ENCODE measurements around the gene PPP4R3A. TPM values are rescaled to one million over a fixed set of nuclear protein-coding genes. Genes with fewer than 3 reads are reported as not detected.
"Not testable (repeated sequence)": the region's sequence is repeated elsewhere in the genome, so short reads cannot be mapped to it uniquely, and the experiment has no call there.

Gene PPP4R3A
- total RNA-seq, 1 experiment from 2014 or later: 74.4 TPM

GRCh38 chr14:91545946-91546716 lies 36.0 kb upstream of the PPP4R3A start:
- ChIA-PET POLR2A (ENCODE audit: unreplicated experiment) (interaction anchor here (0.6 kb wide), 1 partner anchor 812 kb away, joined by 3 read pairs; no protein-coding TSS in a partner anchor), CTCF (no interaction called here)
- DNase-seq (peak; percentile 69), ATAC-seq (peak; percentile 37; the same call in 1 of the 2 replicates)
- no peaks in the 10 kb centered on the region for H3K36me3 ChIP-seq (ENCODE audit: low read depth, low read length)
- H2AFZ ChIP-seq (ENCODE audit: low read length): 0 out of 2 replicates have a peak overlapping the region, but pooled peaks have one; percentile 15
- H3K27ac ChIP-seq (ENCODE audit: low read length): peak overlapping the region; percentile 41; the same call in 1 of the 2 replicates
- TF ChIP-seq EZH2 (IDR thresholded peaks at IDR 0.05; ENCODE audit: low read length, unreplicated experiment): no peak
- no peak for TF ChIP-seq EZH2phosphoT487 (IDR thresholded peaks at IDR 0.05; ENCODE audit: borderline replicate concordance, low read length)
- no peak for TF ChIP-seq CTCF (conservative IDR thresholded peaks at IDR 0.05; ENCODE audit: low read depth, low read length)
- H3K9me2 ChIP-seq (replicated peaks; ENCODE audit: low read length): no peaks in the 10 kb centered on the region
- no peaks in the 10 kb centered on the region for H3F3A ChIP-seq (ENCODE audit: low read length, unreplicated experiment)
- H3K9me3 ChIP-seq (ENCODE audit: low read length): no peaks in the 10 kb centered on the region
- H3K9ac ChIP-seq (ENCODE audit: low read length): no peak overlapping the region
- H3K79me2 ChIP-seq (ENCODE audit: low read length): no peaks in the 10 kb centered on the region
- no peaks in the 10 kb centered on the region for H4K20me1 ChIP-seq (ENCODE audit: low read length)
- no peak overlapping the region for H3K4me3 ChIP-seq (ENCODE audit: low read length)
- intact Hi-C loops (cut with micrococcal nuclease): no loop called here
- no peaks in the 10 kb centered on the region for H3K27me3 ChIP-seq (ENCODE audit: low read length)
- BruUV-seq (replicated peaks): no TSS peak
- H3K4me1 ChIP-seq (ENCODE audit: insufficient read depth, low read length): peaks cover 13% of the 10 kb centered on the region
- H3K4me2 ChIP-seq (ENCODE audit: low read length): peak overlapping the region; percentile 52

- Histone ChIP-seq H3K27ac (ENCODE audit: low read length) (no peak overlapping the region), H2AFZ (ENCODE audit: low read length) (no peak overlapping the region), H3K4me1 (ENCODE audit: insufficient read depth, low read length) (peaks cover 13% of the 10 kb centered on the region), H3K4me2 (ENCODE audit: low read length) (no peak overlapping the region), H3K9me2 (replicated peaks; ENCODE audit: low read length) (no peaks in the 10 kb centered on the region), H3K79me2 (ENCODE audit: low read length) (no peaks in the 10 kb centered on the region), H3K9me3 (ENCODE audit: low read length) (no peaks in the 10 kb centered on the region), H3F3A (ENCODE audit: low read length, unreplicated experiment) (no peaks in the 10 kb centered on the region), H3K27me3 (ENCODE audit: low read length) (no peaks in the 10 kb centered on the region), H4K20me1 (ENCODE audit: low read length) (no peaks in the 10 kb centered on the region), H3K36me3 (ENCODE audit: low read depth, low read length) (no peaks in the 10 kb centered on the region), H3K9ac (ENCODE audit: low read length) (no peak overlapping the region), H3K4me3 (ENCODE audit: low read length) (no peak overlapping the region)
- CTCF ChIA-PET: no interaction called here
- no TSS peak for BruUV-seq (replicated peaks)
- POLR2A ChIA-PET (ENCODE audit: unreplicated experiment): no interaction called here
- intact Hi-C loops (cut with micrococcal nuclease): no loop called here
- DNase-seq (no peak), ATAC-seq (no peak)
- no peak for TF ChIP-seq CTCF (conservative IDR thresholded peaks at IDR 0.05; ENCODE audit: low read depth, low read length)
- no peak for TF ChIP-seq EZH2 (IDR thresholded peaks at IDR 0.05; ENCODE audit: low read length, unreplicated experiment)
- TF ChIP-seq EZH2phosphoT487 (IDR thresholded peaks at IDR 0.05; ENCODE audit: borderline replicate concordance, low read length): no peak
Measured at GRCh38 chr14:91545204-91545603, 35.1 kb upstream of the PPP4R3A start.

- CTCF ChIA-PET: no interaction called here
- H2AFZ ChIP-seq (ENCODE audit: low read length): no peak overlapping the region
- no peaks in the 10 kb centered on the region for H3K27me3 ChIP-seq (ENCODE audit: low read length)
- H3F3A ChIP-seq (ENCODE audit: low read length, unreplicated experiment): no peaks in the 10 kb centered on the region
- H3K9me3 ChIP-seq (ENCODE audit: low read length): no peaks in the 10 kb centered on the region
- no TSS peak for BruUV-seq (replicated peaks)
- no peak overlapping the region for H3K9ac ChIP-seq (ENCODE audit: low read length)
- TF ChIP-seq CTCF (conservative IDR thresholded peaks at IDR 0.05; ENCODE audit: low read depth, low read length) (no peak), EZH2 (IDR thresholded peaks at IDR 0.05; ENCODE audit: low read length, unreplicated experiment) (no peak), EZH2phosphoT487 (IDR thresholded peaks at IDR 0.05; ENCODE audit: borderline replicate concordance, low read length) (no peak)
- no peaks in the 10 kb centered on the region for H3K36me3 ChIP-seq (ENCODE audit: low read depth, low read length)
- no peak overlapping the region for H3K4me3 ChIP-seq (ENCODE audit: low read length)
- H3K4me1 ChIP-seq (ENCODE audit: insufficient read depth, low read length): peaks cover 7% of the 10 kb centered on the region; the same call in 1 of the 2 replicates
- no peaks in the 10 kb centered on the region for H4K20me1 ChIP-seq (ENCODE audit: low read length)
- H3K79me2 ChIP-seq (ENCODE audit: low read length): no peaks in the 10 kb centered on the region
- ATAC-seq: no peak
- no peaks in the 10 kb centered on the region for H3K9me2 ChIP-seq (replicated peaks; ENCODE audit: low read length)
- DNase-seq: no peak
- POLR2A ChIA-PET (ENCODE audit: unreplicated experiment): no interaction called here
- H3K4me2 ChIP-seq (ENCODE audit: low read length): no peak overlapping the region
- intact Hi-C loops (cut with micrococcal nuclease): no loop called here
- no peak overlapping the region for H3K27ac ChIP-seq (ENCODE audit: low read length)
Measured at GRCh38 chr14:91536327-91536726, 26.2 kb upstream of the PPP4R3A start.

- H3F3A ChIP-seq (ENCODE audit: low read length, unreplicated experiment); H3K4me1 ChIP-seq (ENCODE audit: insufficient read depth, low read length); CTCF ChIA-PET; H4K20me1 ChIP-seq (ENCODE audit: low read length); H3K4me2 ChIP-seq (ENCODE audit: low read length); H2AFZ ChIP-seq (ENCODE audit: low read length); H3K27me3 ChIP-seq (ENCODE audit: low read length); POLR2A ChIA-PET (ENCODE audit: unreplicated experiment); H3K4me3 ChIP-seq (ENCODE audit: low read length); intact Hi-C loops (cut with micrococcal nuclease); H3K27ac ChIP-seq (ENCODE audit: low read length); ATAC-seq; H3K9me3 ChIP-seq (ENCODE audit: low read length); BruUV-seq (replicated peaks); H3K79me2 ChIP-seq (ENCODE audit: low read length); H3K9me2 ChIP-seq (replicated peaks; ENCODE audit: low read length); DNase-seq; H3K36me3 ChIP-seq (ENCODE audit: low read depth, low read length); H3K9ac ChIP-seq (ENCODE audit: low read length): not testable (repeated sequence)
Measured at GRCh38 chr14:91534059-91534458, 23.9 kb upstream of the PPP4R3A start.

Data from PC-3 (cell line).